Large intestine (tissue), 3 donors: ENCODE data around the gene ABCG8. TPM values are rescaled to one million over a fixed set of nuclear protein-coding genes. Genes with fewer than 3 reads are reported as not detected.

Experiments used
- DNase-seq, 2 donors: peaks; one replicate each; pipeline versions ENCODE4 v3.0.0 to v3.0.0-alpha.2; 2013
- H3K27ac ChIP-seq: one replicate; pipeline ENCODE4 v1.5.1; 2013; ENCODE audit warnings: low read length
- H3K27me3 ChIP-seq: 2 replicates; pipeline ENCODE4 v1.6.1; 2013; ENCODE audit warnings: low read length; ENCODE audit not compliant: control insufficient read depth, insufficient read depth
- H3K36me3 ChIP-seq: 2 replicates; pipeline ENCODE4 v1.6.1; 2013; ENCODE audit warnings: low read length; ENCODE audit not compliant: control insufficient read depth, insufficient read depth
- H3K4me1 ChIP-seq: one replicate; pipeline ENCODE4 v1.6.1; 2013; ENCODE audit warnings: low read length; ENCODE audit not compliant: control insufficient read depth, insufficient read depth
- H3K4me3 ChIP-seq: one replicate; pipeline ENCODE4 v1.5.1; 2013; ENCODE audit warnings: low read length
- H3K9me3 ChIP-seq: one replicate; pipeline ENCODE4 v1.6.1; 2013; ENCODE audit warnings: mild to moderate bottlenecking, low read depth, low read length, moderate library complexity; ENCODE audit not compliant: control insufficient read depth
- WGBS: methylation state at CpG from one replicate; pipeline ENCODE4 v1.1.5; 2013; ENCODE audit warnings: low lambda C conversion rate; ENCODE audit not compliant: insufficient coverage; 5-methylcytosine and 5-hydroxymethylcytosine counted together
- polyA plus RNA-seq: library from polyadenylated mRNA; unstranded; fragments of 120-200 nt; gene quantifications from one replicate; pipeline ENCODE4 v1.2.1, GENCODE V29; 2013

Gene ABCG8
- polyA plus RNA-seq, 1 donor = 24.3 TPM

DNA sequence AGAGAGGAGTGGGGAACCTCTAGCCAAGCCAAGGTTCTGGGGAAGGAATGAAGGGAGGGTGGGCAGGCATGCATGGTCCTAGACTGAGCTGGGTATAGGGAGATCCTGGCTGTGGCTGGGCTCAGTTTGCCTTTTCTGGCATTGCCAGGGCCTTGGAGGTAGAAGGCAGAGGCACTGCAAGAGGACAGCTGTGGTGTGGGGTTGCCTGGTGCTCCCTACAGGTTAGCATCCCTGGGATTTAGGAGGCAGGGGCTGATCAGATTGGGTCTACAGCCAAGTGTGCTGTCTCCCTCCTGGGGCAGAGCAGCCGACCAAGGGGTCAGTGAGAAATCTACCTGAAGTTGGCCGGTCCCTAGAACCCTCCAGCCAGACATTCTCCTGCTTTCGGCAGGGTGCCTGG is 15.9 kb downstream of the ABCG8 start:
- Histone ChIP-seq H3K4me1 (no peaks in the 10 kb centered on the region), H3K27ac (no peak overlapping the region), H3K27me3 (no peaks in the 10 kb centered on the region), H3K4me3 (no peak overlapping the region), H3K9me3 (no peaks in the 10 kb centered on the region), H3K36me3 (peaks cover 22% of the 10 kb centered on the region)
- DNase-seq = no peak
- WGBS = no CpG with 5 or more reads among the region's 3 CpGs

DNA sequence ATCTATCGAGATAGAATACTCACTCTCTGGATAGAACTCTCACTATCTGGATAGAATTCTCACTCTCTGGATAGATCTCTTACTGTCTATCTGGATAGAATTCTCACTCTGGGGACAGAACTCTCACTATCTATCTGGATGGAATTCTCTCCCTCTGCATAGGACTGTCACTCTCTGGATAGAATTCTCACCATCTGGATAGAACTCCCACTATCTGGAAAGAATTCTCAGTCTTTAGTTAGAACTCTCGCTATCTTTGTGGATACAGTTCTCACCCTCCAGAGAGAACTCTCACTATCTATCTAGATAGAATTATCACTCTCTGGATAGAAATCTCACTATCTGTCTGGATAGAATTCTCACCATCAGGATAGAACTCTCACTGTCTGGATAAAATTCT is 16.5 kb downstream of the ABCG8 start:
- no peak for DNase-seq
- no peaks in the 10 kb centered on the region for H3K4me1 ChIP-seq
- H3K36me3 ChIP-seq = peaks cover 22% of the 10 kb centered on the region
- H3K27me3 ChIP-seq = no peaks in the 10 kb centered on the region
- no peaks in the 10 kb centered on the region for H3K9me3 ChIP-seq
- H3K4me3 ChIP-seq = no peak overlapping the region
- 60% methylated on average over 1 of the region's 2 CpGs for WGBS
- no peak overlapping the region for H3K27ac ChIP-seq

DNA sequence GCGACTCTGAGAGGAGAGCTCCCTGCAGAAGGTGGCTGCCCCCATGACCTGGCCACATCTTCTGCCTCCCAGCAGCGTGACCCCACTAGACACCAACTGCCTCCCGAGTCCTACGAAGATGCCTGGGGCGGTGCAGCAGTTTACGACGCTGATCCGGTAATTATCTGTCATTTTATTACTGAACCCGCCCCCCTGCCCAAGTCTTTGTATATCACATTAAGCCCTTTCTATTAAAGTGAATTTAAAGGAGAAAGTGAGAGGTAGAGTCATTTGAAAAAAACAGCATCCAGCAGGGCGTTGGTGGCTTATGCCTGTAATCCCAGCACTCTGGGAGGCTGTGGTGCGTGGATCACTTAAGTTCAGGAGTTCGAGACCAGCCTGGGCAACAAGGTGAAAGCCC is 33.4 kb downstream of the ABCG8 start:
- H3K4me3 ChIP-seq = no peak overlapping the region
- no peaks in the 10 kb centered on the region for H3K27me3 ChIP-seq
- no peak overlapping the region for H3K27ac ChIP-seq
- no peaks in the 10 kb centered on the region for H3K36me3 ChIP-seq
- no peaks in the 10 kb centered on the region for H3K9me3 ChIP-seq
- no peaks in the 10 kb centered on the region for H3K4me1 ChIP-seq
- no peak for DNase-seq
- WGBS = no CpG with 5 or more reads among the region's 12 CpGs

DNA sequence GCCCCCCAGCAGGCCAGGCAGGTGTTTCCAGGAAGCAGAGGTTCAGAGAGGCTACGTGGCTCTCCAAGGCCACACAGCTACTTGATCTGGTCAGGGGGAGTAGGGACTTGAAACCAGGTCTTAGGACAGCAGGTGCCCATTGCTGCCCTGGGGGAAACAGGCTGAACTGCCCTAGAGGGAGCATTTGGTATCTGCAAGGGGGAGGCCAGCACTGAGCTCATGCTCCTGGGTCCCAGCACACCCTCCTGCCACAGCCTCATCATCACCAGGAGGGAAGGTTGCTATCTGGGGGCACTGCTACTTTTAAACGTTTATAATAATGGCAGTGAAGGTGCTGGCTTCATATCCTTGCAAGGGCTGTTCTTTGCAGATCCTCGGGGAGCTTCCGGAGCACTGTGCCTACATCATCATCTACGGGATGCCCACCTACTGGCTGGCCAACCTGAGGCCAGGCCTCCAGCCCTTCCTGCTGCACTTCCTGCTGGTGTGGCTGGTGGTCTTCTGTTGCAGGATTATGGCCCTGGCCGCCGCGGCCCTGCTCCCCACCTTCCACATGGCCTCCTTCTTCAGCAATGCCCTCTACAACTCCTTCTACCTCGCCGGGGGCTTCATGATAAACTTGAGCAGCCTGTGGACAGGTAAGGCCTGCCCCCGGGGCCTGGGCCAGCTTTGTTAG is 36.1 kb downstream of the ABCG8 start:
- Histone ChIP-seq H3K4me3 (no peak overlapping the region), H3K9me3 (no peaks in the 10 kb centered on the region), H3K27me3 (no peaks in the 10 kb centered on the region), H3K36me3 (peaks cover 3% of the 10 kb centered on the region), H3K4me1 (no peaks in the 10 kb centered on the region), H3K27ac (no peak overlapping the region)
- DNase-seq = no peak
- WGBS = no CpG with 5 or more reads among the region's 11 CpGs

DNA sequence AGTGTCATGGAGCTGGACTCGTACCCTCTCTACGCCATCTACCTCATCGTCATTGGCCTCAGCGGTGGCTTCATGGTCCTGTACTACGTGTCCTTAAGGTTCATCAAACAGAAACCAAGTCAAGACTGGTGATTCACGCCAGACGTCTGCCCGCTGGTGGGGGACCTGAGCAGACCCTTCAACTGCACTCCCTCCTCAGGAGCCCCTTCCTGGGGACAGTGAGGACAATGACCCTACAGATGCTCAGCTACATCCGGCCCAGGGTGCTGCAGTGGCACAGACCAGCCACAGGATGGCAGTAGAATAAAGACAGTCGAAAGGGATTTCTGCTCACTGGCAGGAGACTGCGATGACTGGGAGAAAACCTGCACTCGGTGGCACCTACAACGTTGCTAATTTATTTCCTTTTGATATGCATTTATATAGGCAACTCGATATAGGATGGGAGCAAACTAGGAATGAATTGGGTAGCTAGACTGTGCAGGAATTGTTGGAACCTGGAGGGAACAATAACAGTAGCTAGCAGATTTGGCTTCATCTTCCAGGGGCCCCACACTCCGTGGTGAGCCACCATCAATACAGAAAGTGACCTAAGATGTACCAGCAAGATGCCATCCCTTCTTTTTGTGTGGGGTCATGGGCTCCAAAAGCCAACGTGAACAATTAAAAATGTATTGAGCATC is 39.2 kb downstream of the ABCG8 start:
- no CpG with 5 or more reads among the region's 16 CpGs for WGBS
- Histone ChIP-seq H3K27ac (no peak overlapping the region), H3K27me3 (no peaks in the 10 kb centered on the region), H3K4me1 (peaks cover 3% of the 10 kb centered on the region), H3K36me3 (peaks cover 3% of the 10 kb centered on the region), H3K9me3 (no peaks in the 10 kb centered on the region), H3K4me3 (no peak overlapping the region)
- peak; percentile 24 to 46 for DNase-seq

DNA sequence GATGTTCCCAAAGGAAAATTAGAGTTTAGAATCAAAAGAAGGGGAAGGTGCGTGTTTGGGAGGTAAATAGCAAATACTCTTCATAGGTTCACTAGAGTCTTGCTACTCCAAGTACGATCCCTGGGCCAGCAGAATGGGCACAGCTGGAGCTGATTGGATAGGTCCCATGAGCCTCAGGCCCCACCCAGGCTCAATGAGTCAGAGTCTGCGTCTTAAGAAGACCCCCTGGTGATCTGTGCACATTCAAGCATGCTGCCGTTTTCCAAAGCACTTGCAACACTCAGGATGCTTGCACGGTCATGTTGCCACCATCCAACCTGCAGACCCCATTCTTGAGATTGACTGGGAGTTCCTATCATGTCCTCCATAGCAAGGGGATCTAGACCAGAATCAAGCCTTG is 40.5 kb downstream of the ABCG8 start:
- WGBS = no CpG with 5 or more reads among the region's 5 CpGs
- peaks cover 3% of the 10 kb centered on the region for H3K4me1 ChIP-seq
- no peak for DNase-seq
- no peaks in the 10 kb centered on the region for H3K27me3 ChIP-seq
- peaks cover 3% of the 10 kb centered on the region for H3K36me3 ChIP-seq
- H3K27ac ChIP-seq = no peak overlapping the region
- no peak overlapping the region for H3K4me3 ChIP-seq
- no peaks in the 10 kb centered on the region for H3K9me3 ChIP-seq

DNA sequence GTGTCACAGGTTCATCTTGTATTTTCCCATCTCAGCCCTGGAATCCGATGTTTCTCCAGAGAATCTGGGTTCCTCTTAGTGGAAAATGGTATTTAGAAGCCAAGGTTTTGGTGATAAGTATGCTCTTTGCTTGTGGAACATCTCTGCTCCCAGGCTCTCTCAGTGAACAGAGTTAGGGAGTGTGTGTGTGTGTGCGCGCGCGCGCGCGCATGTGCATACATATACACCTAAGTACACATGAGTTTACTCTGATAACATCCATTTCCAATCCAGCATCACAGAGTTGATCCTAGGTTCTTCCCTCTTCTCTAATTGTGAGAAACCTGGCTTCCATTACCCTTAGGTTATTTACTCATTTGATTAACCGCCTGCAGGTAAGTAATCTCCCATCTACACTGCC is 41.7 kb downstream of the ABCG8 start:
- Histone ChIP-seq H3K9me3 (no peaks in the 10 kb centered on the region), H3K4me1 (peaks cover 7% of the 10 kb centered on the region), H3K36me3 (peaks cover 3% of the 10 kb centered on the region), H3K27ac (no peak overlapping the region), H3K27me3 (no peaks in the 10 kb centered on the region), H3K4me3 (no peak overlapping the region)
- DNase-seq = no peak
- 100% methylated on average over 2 of the region's 9 CpGs for WGBS

DNA sequence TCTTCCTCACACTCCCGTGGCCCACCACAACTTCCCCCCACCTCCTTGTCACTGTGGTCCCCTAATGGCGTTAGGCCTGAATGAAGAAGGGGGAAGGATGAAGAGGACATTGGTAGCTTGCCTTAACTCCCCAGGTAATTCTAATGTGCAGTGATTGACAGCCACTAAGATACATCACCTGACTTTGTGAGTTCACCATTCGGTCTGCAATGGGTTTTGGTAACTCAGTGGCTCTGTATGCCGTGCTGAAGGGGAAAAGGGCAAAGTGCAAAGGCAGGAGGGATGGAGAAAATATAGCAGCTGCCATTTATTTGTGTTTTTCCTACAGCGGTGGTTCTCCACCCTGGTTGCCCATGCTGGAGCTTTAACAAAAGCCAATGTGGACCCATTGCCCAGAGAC is 42.2 kb downstream of the ABCG8 start:
- Histone ChIP-seq H3K4me3 (no peak overlapping the region), H3K9me3 (no peaks in the 10 kb centered on the region), H3K36me3 (peaks cover 3% of the 10 kb centered on the region), H3K4me1 (peaks cover 10% of the 10 kb centered on the region), H3K27ac (no peak overlapping the region), H3K27me3 (no peaks in the 10 kb centered on the region)
- WGBS = no CpG with 5 or more reads among the region's 5 CpGs
- DNase-seq = no peak

DNA sequence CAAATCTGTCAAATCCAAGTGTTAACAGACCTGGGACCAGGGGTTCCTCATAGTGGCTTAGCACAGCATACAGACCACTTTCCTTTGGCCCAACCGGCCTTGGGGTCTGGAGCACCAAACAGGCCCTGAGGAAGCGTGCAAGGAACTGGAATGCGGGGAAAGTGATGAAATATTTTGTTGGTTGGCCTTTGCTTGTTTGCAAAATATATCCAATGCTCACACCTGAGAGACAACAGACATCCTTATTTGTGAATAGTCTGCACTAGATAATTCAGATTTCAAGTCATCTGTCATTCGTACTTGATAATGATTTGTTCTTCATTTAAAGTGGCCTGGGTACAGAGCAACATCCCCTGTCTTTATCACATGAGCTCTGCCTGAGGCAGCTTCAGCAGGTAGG is 43.5 kb downstream of the ABCG8 start:
- Histone ChIP-seq H3K4me1 (peaks cover 10% of the 10 kb centered on the region), H3K36me3 (peaks cover 12% of the 10 kb centered on the region), H3K4me3 (no peak overlapping the region), H3K27ac (no peak overlapping the region), H3K27me3 (no peaks in the 10 kb centered on the region), H3K9me3 (no peaks in the 10 kb centered on the region)
- no peak for DNase-seq
- no CpG with 5 or more reads among the region's 4 CpGs for WGBS

DNA sequence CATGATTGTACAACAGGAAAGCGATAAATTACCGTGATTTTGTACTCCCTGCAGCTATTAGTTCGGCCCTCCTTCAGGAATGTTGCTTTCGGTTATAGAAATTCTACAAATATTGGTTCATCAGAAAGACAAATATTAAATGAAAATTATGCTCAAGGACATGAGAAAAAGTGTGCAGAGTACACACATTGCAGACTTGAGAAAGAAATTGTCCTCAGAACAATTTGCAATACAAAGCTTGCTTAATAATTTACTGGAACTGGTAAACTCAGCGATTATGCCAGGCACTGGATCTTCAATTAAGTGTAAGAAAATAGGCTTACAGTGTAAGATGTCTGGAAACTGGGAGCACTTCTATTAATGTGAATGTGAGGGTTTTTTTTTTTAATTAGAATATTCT is 45.9 kb downstream of the ABCG8 start:
- Histone ChIP-seq H3K4me3 (peak overlapping the region; percentile 9), H3K27me3 (no peaks in the 10 kb centered on the region), H3K9me3 (no peaks in the 10 kb centered on the region), H3K36me3 (peaks cover 24% of the 10 kb centered on the region), H3K27ac (no peak overlapping the region), H3K4me1 (peaks cover 10% of the 10 kb centered on the region)
- 60% methylated on average over 1 of the region's 5 CpGs for WGBS
- DNase-seq = no peak

DNA sequence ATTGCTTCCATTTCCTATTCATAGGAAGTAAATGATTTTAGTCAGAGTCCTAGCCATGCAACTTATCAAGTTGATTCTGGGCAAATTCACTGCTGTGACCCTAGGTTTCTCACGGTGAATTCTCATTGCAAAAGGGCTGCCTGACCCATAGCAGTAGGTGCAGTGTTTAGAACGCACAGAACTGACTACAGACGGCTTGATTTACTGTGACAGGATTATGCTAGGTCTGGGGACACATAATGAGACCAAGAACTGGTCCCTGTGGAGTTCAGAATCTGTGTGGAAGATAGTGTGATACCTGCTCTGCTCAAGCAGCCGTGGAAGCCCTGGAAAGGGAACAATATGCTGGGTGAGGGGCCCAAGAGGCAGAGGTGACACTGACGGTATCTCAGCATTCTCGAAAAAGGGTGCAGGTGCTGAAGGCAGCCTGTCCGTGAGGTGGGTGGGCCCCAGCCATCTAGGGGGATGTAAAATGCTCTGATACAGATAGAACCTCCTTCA is 46.4 kb downstream of the ABCG8 start:
- H3K27ac ChIP-seq = no peak overlapping the region
- peaks cover 10% of the 10 kb centered on the region for H3K4me1 ChIP-seq
- peaks cover 28% of the 10 kb centered on the region for H3K36me3 ChIP-seq
- DNase-seq = no peak
- no peak overlapping the region for H3K4me3 ChIP-seq
- no CpG with 5 or more reads among the region's 7 CpGs for WGBS
- no peaks in the 10 kb centered on the region for H3K27me3 ChIP-seq
- H3K9me3 ChIP-seq = no peaks in the 10 kb centered on the region
